ENCODE measurements around the gene PTPN4.
A peak's percentile ranks its signal among the peaks of the same experiment; 100 is the strongest.

PTPN4 gene

DNA sequence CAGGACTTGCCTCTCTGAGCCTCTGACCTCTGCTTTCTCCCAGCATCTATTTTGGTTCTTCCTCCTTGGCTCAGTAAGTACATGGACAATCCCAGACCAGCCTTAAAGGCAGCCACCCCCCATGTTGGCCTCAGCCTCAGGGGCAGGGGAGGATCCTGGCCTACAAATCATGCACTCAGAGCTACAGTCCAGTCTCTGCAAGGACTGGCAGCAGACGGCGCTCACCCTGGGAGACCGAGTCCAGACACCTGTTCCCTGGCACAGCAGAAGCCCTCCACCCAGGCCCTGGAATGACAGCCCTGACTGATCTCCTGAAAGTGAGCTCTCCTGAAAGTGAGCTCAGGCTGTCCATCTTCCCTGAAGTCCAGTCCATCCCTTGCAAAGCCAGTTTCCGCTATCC lies 25.7 kb upstream of the PTPN4 start:
- DNase-seq (ENCODE audit: low spot score): no peak

DNA sequence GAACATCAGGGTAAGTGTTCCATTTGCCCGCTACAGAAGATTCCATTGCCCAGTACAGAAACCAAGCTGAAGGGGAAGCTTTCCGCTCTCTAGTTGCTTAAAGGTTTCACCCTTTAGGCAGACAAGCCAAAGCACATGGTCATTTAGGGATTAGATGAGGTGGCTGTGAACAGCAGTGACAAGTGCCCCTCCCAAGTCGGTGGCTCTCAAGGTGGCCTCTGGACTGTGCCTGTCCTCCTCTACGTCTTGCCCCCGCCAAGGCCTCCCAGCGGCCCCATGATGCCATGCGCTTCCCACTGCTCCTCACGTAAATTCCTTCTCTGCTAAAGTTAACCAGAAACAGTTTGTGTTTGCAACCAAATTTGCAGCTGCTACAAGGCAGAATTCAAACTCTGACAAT lies 24.2 kb upstream of the PTPN4 start:
- DNase-seq (ENCODE audit: low spot score): no peak

DNA sequence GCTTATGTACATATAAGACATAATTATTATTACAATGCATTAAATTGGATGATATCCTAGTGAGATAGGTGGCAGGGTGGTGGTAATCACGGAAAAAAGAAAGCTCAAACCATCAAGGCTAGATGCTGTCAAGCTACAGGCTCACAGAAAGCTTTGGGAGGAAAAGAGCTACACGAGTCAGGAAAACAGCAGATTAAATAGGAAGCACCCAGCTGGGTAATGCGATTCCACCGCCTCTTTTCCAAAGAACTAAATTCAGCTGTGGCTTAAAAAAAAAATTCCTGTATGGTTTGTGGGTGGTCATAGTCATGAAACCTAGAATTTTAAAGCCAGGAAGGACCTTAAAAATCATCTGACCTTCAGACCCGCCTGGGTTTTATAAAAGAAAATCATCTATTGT lies 23.7 kb upstream of the PTPN4 start:
- DNase-seq (ENCODE audit: low spot score): no peak

DNA sequence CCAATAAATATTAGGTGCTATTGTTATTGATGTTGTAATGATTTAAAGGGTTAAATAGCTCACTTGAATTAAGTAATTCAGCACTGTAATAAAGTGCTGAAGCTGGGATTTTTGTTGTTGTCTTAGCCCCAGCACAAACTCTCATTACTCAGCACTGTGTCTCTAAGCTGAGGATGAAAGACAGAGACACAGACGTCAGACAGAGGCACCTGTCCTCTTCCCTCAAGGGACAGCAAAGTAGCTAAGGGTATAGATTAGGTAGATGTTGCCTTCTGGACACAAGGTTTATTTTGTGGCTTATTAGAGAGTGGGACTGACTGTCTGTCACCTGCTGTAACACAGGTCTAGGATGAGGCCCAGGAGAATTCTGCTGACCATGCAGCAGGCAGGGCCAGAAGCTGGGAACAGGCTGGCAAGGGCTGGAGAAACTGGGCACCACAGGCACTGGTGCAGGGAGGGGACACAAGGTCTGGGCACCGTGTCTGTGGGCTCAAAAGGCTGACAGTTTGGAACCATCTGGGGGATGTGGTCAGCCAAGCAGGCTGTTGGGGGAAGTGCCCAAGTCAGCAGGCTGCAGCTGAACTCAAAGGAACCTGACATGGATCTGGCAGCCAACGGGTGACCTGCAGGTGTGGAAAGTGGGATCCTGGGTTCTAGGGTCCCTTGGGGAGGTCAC lies 20.0 kb upstream of the PTPN4 start:
- DNase-seq (ENCODE audit: low spot score): peak; percentile 44

GRCh38 chr2:119741001-119741400 lies 18.7 kb upstream of the PTPN4 start:
- DNase-seq (ENCODE audit: low spot score): no peak

DNA sequence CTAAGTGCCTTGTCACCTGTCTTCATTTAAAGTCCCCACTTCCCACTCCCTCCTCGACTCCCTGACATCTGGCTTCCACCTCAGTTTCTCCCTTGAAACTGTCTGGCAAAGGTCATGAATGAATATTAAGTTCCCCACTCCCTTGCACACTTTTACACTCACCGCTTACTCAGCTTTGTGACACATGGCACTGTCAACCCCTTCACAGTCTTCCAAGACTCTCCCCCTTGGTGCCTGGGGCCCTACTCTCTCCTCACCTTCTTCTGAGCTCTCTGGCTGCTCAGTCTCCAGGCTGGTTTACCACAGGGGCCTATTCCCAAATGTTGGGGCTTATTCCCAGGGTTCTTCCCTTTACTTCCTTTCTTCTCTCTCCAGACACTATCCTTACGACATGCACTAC lies 17.9 kb upstream of the PTPN4 start:
- no peak for DNase-seq (ENCODE audit: low spot score)

DNA sequence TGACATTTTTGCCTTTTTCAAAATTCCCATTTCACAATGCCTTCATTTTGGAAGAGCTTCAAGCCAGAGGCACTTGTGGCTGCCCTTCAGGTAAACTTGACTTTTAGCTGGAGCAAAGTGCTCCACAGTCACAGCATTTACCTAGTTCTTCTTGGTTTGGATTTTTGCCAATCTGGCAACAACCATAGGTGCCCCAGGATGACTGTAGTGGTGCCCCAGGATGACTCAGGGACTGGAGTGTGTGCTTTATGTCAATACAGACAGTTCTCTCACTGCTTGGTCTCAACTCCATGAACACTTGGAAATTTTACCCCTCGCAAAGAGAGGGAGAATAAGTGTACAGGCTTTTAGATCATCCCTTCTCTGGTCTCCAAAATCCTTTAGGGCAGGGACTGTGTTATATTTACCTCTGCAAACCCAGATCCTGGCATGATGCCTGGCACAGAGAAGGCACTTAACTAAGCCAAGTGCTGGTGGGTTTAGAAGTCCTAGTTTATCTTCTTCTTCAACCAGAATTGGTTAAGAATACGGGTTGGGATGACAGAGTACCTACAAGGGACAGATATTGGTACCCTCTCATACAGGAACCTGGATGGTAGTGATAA lies 15.3 kb upstream of the PTPN4 start:
- DNase-seq (ENCODE audit: low spot score): no peak

DNA sequence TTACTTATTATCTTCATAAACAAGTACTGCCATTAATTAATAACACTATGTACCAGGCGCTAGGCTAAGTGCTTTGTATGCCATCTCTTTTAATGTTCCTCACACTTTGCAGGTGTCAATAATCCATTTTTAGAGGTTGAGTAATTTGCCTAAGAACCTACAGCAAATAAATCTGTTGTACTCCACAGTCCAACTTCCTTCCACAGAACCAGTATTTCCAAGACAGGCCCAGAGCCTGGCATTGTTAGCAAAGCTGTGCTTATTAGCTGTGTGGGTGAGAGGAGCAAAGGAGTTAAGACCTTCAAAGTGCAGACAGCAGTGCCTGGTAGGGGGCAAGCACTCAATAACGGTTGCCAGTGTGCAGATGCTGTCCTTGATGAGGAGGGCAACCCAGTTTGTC lies 14.2 kb upstream of the PTPN4 start:
- DNase-seq (ENCODE audit: low spot score): no peak

DNA sequence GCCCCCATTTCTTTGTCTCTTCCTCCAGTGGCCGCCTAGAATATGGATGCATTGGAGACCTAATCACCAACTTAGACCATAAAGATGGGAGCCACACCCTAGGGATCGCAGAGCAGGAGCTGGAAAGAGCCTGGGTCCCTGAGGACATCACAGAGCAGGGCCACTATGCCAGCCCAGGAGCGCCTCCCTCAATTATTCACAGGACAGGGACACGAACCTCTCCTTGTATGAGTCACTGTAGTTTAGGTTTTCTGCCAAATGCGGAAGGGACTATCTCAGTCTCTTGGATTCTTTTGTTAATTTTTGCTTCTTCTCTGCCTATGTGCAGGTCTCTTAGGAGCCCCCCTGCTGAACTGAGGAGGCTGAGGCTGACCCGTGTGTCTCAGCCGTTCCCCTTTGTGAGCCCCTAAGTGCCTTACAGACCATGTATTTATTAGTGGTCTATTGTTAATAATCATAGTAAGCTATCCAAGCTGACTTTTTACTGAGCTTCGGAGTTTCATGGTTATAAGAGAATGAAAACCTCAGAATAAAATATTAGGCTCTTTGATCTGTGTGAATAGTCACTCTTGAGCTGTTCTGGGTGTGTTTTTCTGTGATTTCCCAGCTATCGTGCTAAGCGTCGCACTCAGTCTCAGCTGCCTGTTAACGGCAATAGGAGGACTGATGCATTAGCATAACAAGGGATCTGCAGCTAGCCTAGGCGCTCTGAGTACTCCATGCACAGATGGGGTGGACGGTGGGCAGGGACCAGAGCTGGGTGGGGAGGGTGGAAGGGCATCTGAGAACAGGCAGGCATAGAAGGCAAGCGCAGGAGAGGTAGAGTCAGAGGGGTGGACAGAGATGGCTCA lies 12.7 kb upstream of the PTPN4 start:
- DNase-seq (ENCODE audit: low spot score): no peak

GRCh38 chr2:119748135-119748534 lies 11.6 kb upstream of the PTPN4 start:
- DNase-seq (ENCODE audit: low spot score): no peak

DNA sequence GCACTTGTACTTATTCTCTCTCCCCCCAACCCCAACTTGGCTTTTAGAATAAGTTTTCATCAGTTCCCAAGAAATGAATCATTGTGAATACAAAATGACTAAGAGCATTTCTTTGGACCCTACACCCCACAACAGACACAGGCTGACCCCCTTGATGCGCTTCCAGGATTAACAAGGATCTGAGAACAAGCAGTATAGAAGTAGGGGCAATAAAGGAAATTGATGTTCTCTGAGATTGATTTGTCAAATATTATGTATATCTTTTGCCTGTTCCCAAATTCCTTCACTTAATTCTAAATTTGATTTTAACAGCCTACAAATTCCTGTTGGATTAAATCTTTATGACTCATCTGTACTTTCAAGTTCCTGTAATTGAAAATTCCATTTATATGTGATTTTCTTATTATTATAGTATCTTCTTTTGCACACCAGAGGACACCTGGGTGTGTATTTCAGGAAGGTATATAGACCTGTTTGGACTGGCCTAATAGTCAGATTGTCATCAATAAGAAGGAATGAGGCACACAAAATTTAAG lies 10.2 kb upstream of the PTPN4 start:
- no peak for DNase-seq (ENCODE audit: low spot score)

DNA sequence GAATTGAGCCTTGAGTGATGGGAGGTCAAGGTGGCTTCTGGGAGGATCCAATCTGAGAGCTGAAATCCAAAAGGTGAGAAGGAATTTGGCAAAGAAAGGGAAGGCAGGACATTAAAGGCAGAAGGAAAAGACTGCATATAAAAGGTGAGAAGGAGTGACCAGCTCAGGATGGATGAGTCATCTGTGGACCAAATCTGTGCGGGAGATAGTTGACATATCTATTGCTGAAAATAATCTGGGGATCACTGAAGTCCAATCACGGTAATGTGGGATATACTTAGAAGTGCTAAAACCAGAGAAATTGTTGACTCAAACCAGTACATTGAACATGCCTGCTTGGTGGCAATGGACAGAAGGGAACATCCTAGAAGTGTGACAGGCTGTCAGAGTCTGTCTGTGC lies 8.0 kb upstream of the PTPN4 start:
- no peak for DNase-seq (ENCODE audit: low spot score)

DNA sequence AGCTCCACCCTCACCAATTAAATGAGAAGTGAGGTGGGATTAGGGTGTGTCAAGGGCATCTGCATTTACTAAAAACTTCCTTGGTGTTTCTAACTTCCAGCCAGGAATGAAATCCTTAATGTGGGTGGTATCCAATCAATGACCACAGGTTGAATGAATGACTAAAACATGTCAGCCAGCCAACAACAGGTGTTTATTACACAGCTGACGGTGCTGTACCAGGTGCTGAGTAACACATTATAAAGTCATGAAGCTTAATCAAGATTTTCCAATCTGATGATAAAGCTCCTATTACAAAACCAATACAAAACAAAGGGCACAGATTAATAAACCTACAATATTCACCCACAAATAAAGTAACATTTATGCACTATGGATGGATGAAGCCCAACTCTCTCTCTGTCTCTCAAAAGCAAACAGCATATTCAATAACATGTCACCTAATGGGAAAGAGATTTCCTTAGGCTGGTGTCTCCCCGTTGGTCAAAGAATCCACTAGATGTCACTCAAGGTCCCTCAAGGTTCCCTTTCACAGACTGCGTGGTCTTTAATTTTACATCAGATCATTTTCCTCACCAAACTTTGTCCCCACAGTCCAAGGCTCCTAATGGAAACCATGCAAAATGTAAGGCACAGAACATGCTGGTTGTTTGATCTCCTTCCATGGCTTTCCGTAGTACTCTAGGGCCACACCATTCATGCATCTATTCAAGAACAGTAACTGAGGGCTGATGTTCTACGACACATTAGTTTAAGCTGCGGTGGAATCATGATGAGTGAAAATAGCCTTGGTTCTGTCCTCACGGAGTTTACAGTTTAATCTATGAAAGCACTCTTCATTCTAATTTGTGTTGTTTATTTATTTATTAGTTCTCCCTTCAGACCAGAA lies 6.4 kb upstream of the PTPN4 start:
- DNase-seq (ENCODE audit: low spot score): peak; percentile 61

DNA sequence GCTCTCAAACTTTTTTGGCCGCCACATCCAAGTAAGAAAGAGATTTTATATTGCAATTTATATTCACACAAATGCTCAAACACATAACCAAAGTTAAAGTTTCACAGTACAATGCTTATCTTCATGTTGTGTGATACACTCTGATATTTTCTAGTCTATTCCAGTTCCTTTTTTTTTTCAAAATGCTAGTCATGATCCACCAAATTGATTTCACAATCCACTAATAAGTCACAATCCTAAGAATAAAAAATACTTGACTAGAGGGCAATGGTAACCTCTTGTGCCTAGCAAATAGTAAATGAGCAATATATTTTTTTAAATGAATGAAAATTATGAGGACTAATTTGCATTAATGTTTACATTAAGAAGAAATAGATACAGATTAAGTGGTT lies 5.8 kb upstream of the PTPN4 start:
- no peak for DNase-seq (ENCODE audit: low spot score)

GRCh38 chr2:119755906-119756305 lies 3.8 kb upstream of the PTPN4 start:
- no peak for DNase-seq (ENCODE audit: low spot score)

GRCh38 chr2:119756837-119757236 lies 2.9 kb upstream of the PTPN4 start:
- no peak for DNase-seq (ENCODE audit: low spot score)

DNA sequence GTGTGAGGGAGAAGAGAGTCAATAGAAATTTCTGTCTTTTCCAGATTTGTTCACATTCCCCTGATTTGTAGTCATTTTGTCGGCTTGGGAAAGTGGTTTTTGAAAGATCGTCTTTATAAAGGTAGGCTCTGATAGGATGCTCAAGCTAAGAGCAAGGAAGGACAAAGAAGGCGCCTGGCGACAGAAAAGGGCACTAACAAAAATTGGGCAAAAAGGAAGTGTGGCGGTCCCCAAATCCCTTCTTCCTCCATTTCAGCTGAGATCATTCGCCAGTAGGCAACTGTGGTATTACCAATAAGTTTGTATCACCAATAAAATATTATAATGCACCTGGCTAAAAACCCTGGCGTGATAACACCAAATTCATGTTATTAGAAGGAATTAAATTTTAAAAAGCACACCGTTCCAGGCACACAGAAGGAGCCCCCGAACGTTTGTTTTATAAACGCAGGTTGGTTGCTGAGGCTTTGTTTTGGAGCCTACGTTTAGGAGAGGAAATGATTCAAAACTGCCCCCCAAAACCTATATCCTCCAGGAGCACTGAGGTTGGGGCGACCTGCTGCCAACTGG lies 756 bp upstream of the PTPN4 start:
- no peak for DNase-seq (ENCODE audit: low spot score)

GRCh38 chr2:119760237-119760955 lies 674 bp downstream of the PTPN4 start:
- no peak for DNase-seq (ENCODE audit: low spot score)

- DNase-seq (ENCODE audit: low spot score): no peak
Observed at GRCh38 chr2:119760956-119761275, 1.2 kb downstream of the PTPN4 start.

- DNase-seq (ENCODE audit: low spot score): no peak
Observed at GRCh38 chr2:119764832-119765231, 5.1 kb downstream of the PTPN4 start.

DNA sequence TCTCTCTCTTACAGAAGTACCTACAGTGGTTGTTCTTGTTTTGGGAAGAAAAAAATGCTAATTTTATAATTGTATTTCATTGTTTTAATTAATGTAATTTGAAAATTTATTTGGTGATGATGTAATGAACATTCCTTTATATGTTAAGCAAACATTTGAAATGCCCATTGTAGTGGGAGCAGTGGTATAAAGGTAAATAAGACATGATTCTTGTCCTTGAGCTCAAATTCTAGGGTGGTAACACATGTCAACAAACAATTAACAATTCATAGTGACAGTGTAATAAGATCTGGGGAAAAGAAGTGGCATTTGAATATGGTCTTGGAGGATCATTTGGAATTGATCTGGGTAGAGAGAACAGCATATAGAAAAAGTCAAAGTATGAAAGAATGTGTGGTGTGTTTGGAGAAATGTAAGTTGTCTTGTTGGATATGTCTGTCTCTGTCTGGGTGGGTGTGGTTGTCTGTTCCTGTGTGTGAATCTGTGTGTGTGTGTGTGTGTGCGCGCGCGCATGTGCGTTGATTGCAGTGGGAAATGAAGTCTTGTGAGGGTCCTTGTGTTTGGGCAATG lies 5.8 kb downstream of the PTPN4 start:
- no peak for DNase-seq (ENCODE audit: low spot score)
